ENCODE data around the gene ANKRD10.

ANKRD10 gene

DNA sequence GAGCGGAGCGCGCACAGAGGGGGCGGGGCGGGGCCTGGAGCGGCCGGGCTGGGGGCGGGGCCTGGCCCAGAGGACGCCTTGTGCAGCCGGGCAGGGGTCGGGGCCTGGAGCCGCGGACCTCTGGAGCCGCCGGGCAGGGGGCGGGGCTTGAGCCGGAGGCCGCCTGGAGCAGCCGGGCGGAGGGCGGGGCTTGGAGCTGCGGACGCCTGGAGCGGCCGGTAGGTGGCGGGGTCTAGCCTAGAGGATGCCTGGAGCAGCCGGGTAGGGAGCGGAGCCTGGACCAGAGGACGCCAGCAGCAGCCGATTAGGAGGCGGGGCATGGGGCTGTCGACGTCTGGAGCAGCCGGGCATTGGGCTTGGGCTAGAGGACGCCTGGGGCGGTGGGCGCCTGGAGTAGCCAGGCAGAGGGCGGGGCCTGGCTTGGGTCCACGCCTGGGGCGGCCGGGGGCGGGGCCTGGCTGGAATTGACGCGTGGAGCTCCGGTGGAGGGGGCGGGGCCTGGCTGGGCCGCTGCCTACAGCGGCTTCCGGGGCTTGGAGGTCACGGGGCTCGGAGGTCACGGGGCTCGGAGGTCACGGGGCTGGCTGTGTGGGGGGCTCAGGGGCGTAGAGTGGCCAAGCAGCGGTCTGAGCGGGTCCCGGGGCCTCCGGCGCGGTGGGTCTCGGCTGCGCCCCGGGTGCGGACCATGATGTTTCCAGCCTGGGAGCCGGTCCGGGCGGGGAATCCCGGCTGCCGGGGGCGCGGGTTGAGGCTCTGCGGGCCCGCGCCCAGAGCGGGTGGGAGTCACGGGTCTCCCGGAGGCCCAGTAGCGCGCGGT is at the start of gene ANKRD10 (continued):
- TF ChIP-seq ZNF48 (tag by site-specific recombination; IDR thresholded peaks at IDR 0.05) (no peak), ZNF221 (tag by site-specific recombination; IDR thresholded peaks at IDR 0.05; ENCODE audit: borderline replicate concordance) (no peak), ZNF174 (tag by site-specific recombination; IDR thresholded peaks at IDR 0.05) (no peak), ZNF654 (tag by site-specific recombination; IDR thresholded peaks at IDR 0.05; ENCODE audit: low read depth) (peak; percentile 12; the same call in 1 of the 2 replicates), ZNF324 (tag by site-specific recombination; IDR thresholded peaks at IDR 0.05) (no peak), ZNF624 (tag by site-specific recombination; IDR thresholded peaks at IDR 0.05) (no peak), ZNF18 (tag by site-specific recombination; IDR thresholded peaks at IDR 0.05) (no peak), ZNF610 (tag by site-specific recombination; IDR thresholded peaks at IDR 0.05; ENCODE audit: borderline replicate concordance) (peak; percentile 26; the same call in 1 of the 2 replicates), KLF16 (tag by site-specific recombination; IDR thresholded peaks at IDR 0.05) (no peak), ZNF335 (tag by site-specific recombination; conservative IDR thresholded peaks at IDR 0.05) (peak; percentile 31), KLF8 (tag by site-specific recombination; IDR thresholded peaks at IDR 0.05) (peak; percentile 54), ZNF626 (tag by site-specific recombination; IDR thresholded peaks at IDR 0.05) (no peak), ZNF114 (tag by site-specific recombination; IDR thresholded peaks at IDR 0.05) (no peak), ZNF112 (tag by site-specific recombination; IDR thresholded peaks at IDR 0.05) (no peak), ZNF791 (tag by site-specific recombination; IDR thresholded peaks at IDR 0.05) (no peak), REPIN1 (tag by site-specific recombination; IDR thresholded peaks at IDR 0.05; ENCODE audit: low read depth) (no peak), ZBTB48 (tag by site-specific recombination; IDR thresholded peaks at IDR 0.05) (no peak), ZBTB10 (tag by site-specific recombination; IDR thresholded peaks at IDR 0.05) (0 out of 2 replicates have a peak, but pooled peaks have one; percentile 48), ZNF692 (tag by site-specific recombination; IDR thresholded peaks at IDR 0.05) (no peak), ZBTB8A (tag by site-specific recombination; IDR thresholded peaks at IDR 0.05) (peak; percentile 100), KLF1 (tag by site-specific recombination; IDR thresholded peaks at IDR 0.05) (peak; percentile 44; the same call in 1 of the 2 replicates), SP3 (tag by site-specific recombination; IDR thresholded peaks at IDR 0.05) (peak; percentile 87), ZIC2 (tag by site-specific recombination; IDR thresholded peaks at IDR 0.05) (peak; percentile 36), SP2 (tag by site-specific recombination; IDR thresholded peaks at IDR 0.05) (peak; percentile 88), ZNF677 (tag by site-specific recombination; IDR thresholded peaks at IDR 0.05) (no peak), ZNF146 (tag by site-specific recombination; IDR thresholded peaks at IDR 0.05) (0 out of 2 replicates have a peak, but pooled peaks have one; percentile 1)
- TF ChIP-seq, protein P1, sequence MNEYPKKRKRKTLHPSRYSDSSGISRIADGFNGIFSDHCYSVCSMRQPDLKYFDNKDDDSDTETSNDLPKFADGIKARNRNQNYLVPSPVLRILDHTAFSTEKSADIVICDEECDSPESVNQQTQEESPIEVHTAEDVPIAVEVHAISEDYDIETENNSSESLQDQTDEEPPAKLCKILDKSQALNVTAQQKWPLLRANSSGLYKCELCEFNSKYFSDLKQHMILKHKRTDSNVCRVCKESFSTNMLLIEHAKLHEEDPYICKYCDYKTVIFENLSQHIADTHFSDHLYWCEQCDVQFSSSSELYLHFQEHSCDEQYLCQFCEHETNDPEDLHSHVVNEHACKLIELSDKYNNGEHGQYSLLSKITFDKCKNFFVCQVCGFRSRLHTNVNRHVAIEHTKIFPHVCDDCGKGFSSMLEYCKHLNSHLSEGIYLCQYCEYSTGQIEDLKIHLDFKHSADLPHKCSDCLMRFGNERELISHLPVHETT (tag by site-specific recombination; IDR thresholded peaks at IDR 0.05), result 0 out of 2 replicates have a peak, but pooled peaks have one; percentile 37

Measured in HEK293 (cell line).